Stimulated activated naive CD4-positive, alpha-beta T cell (primary cell): ENCODE results near the gene NUMB.

Source experiments
- DNase-seq, 6 experiments: peaks; one replicate each; lab custom pipeline; 2025; lab: John Stamatoyannopoulos, UW

The NUMB gene

GRCh38 chr14:73261075-73261474 lies 197.3 kb downstream of the NUMB start:
- no peak for DNase-seq

- DNase-seq: no peak
These were observed 197.8 kb downstream of the NUMB start for GRCh38 chr14:73260574-73260973.

- DNase-seq: no peak
These were observed 198.5 kb downstream of the NUMB start for GRCh38 chr14:73259837-73260236.

- no peak for DNase-seq
These were observed 199.3 kb downstream of the NUMB start for GRCh38 chr14:73258845-73259611.

GRCh38 chr14:73258076-73258475 lies 200.3 kb downstream of the NUMB start:
- DNase-seq: no peak

GRCh38 chr14:73255693-73256225 lies 202.6 kb downstream of the NUMB start:
- DNase-seq: no peak

GRCh38 chr14:73255005-73255400 lies 203.3 kb downstream of the NUMB start:
- no peak for DNase-seq

GRCh38 chr14:73254247-73255004 lies 203.9 kb downstream of the NUMB start:
- no peak for DNase-seq

GRCh38 chr14:73253721-73254120 lies 204.6 kb downstream of the NUMB start:
- no peak for DNase-seq

- DNase-seq: no peak
These were observed 205.1 kb downstream of the NUMB start for GRCh38 chr14:73253323-73253610.

- DNase-seq: no peak
These were observed 205.6 kb downstream of the NUMB start for GRCh38 chr14:73252491-73253322.

GRCh38 chr14:73251516-73252215 lies 206.7 kb downstream of the NUMB start:
- DNase-seq: no peak

GRCh38 chr14:73250781-73251500 lies 207.4 kb downstream of the NUMB start:
- no peak for DNase-seq

GRCh38 chr14:73250317-73250713 lies 208.0 kb downstream of the NUMB start:
- DNase-seq: no peak

GRCh38 chr14:73249564-73250316 lies 208.6 kb downstream of the NUMB start:
- no peak for DNase-seq

- no peak for DNase-seq
These were observed 209.2 kb downstream of the NUMB start for GRCh38 chr14:73249108-73249507.

- DNase-seq: no peak
These were observed 210.1 kb downstream of the NUMB start for GRCh38 chr14:73248108-73248868.

GRCh38 chr14:73246387-73247150 lies 211.8 kb downstream of the NUMB start:
- DNase-seq: no peak
